MM.1S (cell line): ENCODE data around the gene PLCB1.

Source experiments
- DNase-seq: peaks from one replicate; pipeline ENCODE4 v3.0.0-alpha.2; 2015
- H2AFZ ChIP-seq: fragments of 300-600 bp; sonication (generic); 2 replicates; pipeline ENCODE4 v1.6.0; 2016; ENCODE audit warnings: antibody characterized with exemption, low read length
- H3F3A ChIP-seq: fragments of 300-600 bp; sonication (generic); 2 replicates; pipeline ENCODE4 v1.6.1; 2016; ENCODE audit warnings: mild to moderate bottlenecking, antibody characterized with exemption, low read length, moderate library complexity, mixed read lengths; ENCODE audit not compliant: insufficient read depth
- H3K27ac ChIP-seq: fragments of 300-600 bp; sonication (generic); 2 replicates; pipeline ENCODE4 v1.5.1; 2016; ENCODE audit warnings: mild to moderate bottlenecking, low read length
- H3K27me3 ChIP-seq: fragments of 300-600 bp; sonication (generic); replicated peaks from 2 replicates; pipeline ENCODE4 v1.6.0; 2016; ENCODE audit warnings: low read length; ENCODE audit not compliant: insufficient read depth
- H3K36me3 ChIP-seq: fragments of 300-600 bp; sonication (generic); replicated peaks from 2 replicates; pipeline ENCODE4 v1.6.1; 2016; ENCODE audit warnings: mild to moderate bottlenecking, low read length, mixed read lengths; ENCODE audit not compliant: insufficient read depth
- H3K4me1 ChIP-seq: fragments of 300-600 bp; sonication (generic); 2 replicates; pipeline ENCODE4 v1.6.1; 2016; ENCODE audit warnings: low read length, mixed read lengths
- H3K4me2 ChIP-seq: fragments of 300-600 bp; sonication (generic); 2 replicates; pipeline ENCODE4 v1.6.0; 2016; ENCODE audit warnings: low read depth, low read length
- H3K4me3 ChIP-seq: fragments of 300-600 bp; sonication (generic); 2 replicates; pipeline ENCODE4 v1.5.1; 2016; ENCODE audit warnings: low read length, mixed read lengths
- H3K79me2 ChIP-seq: fragments of 300-600 bp; sonication (generic); 2 replicates; pipeline ENCODE4 v1.6.1; 2016; ENCODE audit warnings: mixed run types, low read length, mixed read lengths
- H3K9ac ChIP-seq: fragments of 300-600 bp; sonication (generic); 2 replicates; pipeline ENCODE4 v1.6.1; 2016; ENCODE audit warnings: low read length, mixed read lengths
- H3K9me2 ChIP-seq: fragments of 300-600 bp; sonication (generic); replicated peaks from 2 replicates; pipeline ENCODE4 v1.6.1; 2016; ENCODE audit warnings: mild to moderate bottlenecking, low read length, mixed read lengths; ENCODE audit not compliant: insufficient read depth
- H3K9me3 ChIP-seq: fragments of 300-600 bp; sonication (generic); replicated peaks from 2 replicates; pipeline ENCODE4 v1.6.1; 2016; ENCODE audit warnings: mild to moderate bottlenecking, low read length, mixed read lengths; ENCODE audit not compliant: insufficient read depth
- H4K20me1 ChIP-seq: fragments of 300-600 bp; sonication (generic); 2 replicates; pipeline ENCODE4 v1.6.1; 2016; ENCODE audit warnings: mild to moderate bottlenecking, low read length, moderate library complexity, mixed read lengths; ENCODE audit not compliant: insufficient read depth
- EZH2 ChIP-seq: fragments of 300-600 bp; sonication (generic); optimal IDR thresholded peaks from 2 replicates; pipeline ENCODE3; 2017; ENCODE audit warnings: low read depth, mild to moderate bottlenecking, antibody characterized with exemption, low read length, mixed read lengths
- EZH2phosphoT487 ChIP-seq: fragments of 300-600 bp; sonication (generic); IDR thresholded peaks from 2 replicates; pipeline ENCODE4 v1.6.1; 2018; ENCODE audit warnings: antibody characterized with exemption, low read length
- TF ChIP-seq, protein P1 (sequence below): fragments of 300-600 bp; sonication (generic); IDR thresholded peaks from 2 replicates; pipeline ENCODE4 v1.5.1; 2016; ENCODE audit warnings: antibody characterized with exemption, low read length, mixed read lengths

Gene PLCB1

DNA sequence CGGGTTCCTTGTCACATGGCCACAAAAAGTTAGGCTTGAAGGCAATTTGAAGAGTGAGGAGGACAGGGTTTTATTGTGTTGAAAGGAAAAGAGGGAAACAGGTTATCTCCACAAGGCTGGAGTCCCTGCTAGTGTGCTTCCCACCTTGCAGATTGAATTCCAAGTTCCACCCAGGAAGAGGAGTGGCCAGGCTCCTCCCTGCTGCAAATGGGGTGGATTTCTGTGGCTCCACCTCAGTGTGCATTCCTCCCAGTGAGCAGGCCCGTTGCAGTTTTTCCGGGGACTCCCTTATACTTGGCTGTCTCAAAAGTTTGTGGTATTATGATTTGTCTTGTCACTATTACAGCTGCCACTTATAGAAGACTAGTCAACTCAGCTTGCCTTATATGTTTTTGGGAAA is 655.0 kb downstream of the PLCB1 start:
- Histone ChIP-seq H3K27me3 (no peaks in the 10 kb centered on the region), H3K4me1 (no peaks in the 10 kb centered on the region), H4K20me1 (no peaks in the 10 kb centered on the region), H3K9ac (no peak overlapping the region), H2AFZ (no peak overlapping the region), H3K79me2 (no peaks in the 10 kb centered on the region), H3K9me3 (no peaks in the 10 kb centered on the region), H3K36me3 (no peaks in the 10 kb centered on the region), H3K4me3 (no peak overlapping the region), H3K27ac (no peak overlapping the region), H3K9me2 (no peaks in the 10 kb centered on the region), H3K4me2 (no peak overlapping the region), H3F3A (no peaks in the 10 kb centered on the region)
- TF ChIP-seq, protein P1, sequence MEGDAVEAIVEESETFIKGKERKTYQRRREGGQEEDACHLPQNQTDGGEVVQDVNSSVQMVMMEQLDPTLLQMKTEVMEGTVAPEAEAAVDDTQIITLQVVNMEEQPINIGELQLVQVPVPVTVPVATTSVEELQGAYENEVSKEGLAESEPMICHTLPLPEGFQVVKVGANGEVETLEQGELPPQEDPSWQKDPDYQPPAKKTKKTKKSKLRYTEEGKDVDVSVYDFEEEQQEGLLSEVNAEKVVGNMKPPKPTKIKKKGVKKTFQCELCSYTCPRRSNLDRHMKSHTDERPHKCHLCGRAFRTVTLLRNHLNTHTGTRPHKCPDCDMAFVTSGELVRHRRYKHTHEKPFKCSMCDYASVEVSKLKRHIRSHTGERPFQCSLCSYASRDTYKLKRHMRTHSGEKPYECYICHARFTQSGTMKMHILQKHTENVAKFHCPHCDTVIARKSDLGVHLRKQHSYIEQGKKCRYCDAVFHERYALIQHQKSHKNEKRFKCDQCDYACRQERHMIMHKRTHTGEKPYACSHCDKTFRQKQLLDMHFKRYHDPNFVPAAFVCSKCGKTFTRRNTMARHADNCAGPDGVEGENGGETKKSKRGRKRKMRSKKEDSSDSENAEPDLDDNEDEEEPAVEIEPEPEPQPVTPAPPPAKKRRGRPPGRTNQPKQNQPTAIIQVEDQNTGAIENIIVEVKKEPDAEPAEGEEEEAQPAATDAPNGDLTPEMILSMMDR: no peak
- TF ChIP-seq EZH2phosphoT487: no peak
- TF ChIP-seq EZH2: no peak
- DNase-seq: no peak

DNA sequence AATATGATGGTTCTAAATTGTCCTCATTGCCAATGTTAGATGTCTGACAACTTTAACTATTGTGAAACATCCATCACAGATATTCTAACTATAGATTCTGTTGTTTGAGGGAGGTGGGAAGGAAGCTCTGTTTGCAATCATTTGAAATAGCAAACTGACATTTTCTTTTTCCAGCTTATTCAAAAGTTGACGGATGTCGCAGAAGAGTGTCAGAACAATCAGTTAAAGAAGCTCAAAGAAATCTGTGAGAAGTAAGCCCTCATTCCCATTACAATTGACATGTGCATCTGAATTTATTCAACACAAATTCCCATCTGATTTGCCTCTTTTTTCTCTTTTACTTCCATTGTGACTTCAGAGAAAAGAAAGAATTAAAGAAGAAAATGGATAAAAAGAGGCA is 656.2 kb downstream of the PLCB1 start:
- H3K9me2 ChIP-seq: no peaks in the 10 kb centered on the region
- no peaks in the 10 kb centered on the region for H3K79me2 ChIP-seq
- no peak overlapping the region for H3K4me3 ChIP-seq
- no peak overlapping the region for H3K9ac ChIP-seq
- no peaks in the 10 kb centered on the region for H3F3A ChIP-seq
- no peaks in the 10 kb centered on the region for H3K27me3 ChIP-seq
- no peak overlapping the region for H3K27ac ChIP-seq
- H3K36me3 ChIP-seq: no peaks in the 10 kb centered on the region
- no peaks in the 10 kb centered on the region for H4K20me1 ChIP-seq
- TF ChIP-seq EZH2 (no peak), EZH2phosphoT487 (no peak)
- TF ChIP-seq, protein P1: no peak
- no peak for DNase-seq
- no peak overlapping the region for H3K4me2 ChIP-seq
- no peaks in the 10 kb centered on the region for H3K9me3 ChIP-seq
- no peak overlapping the region for H2AFZ ChIP-seq
- no peaks in the 10 kb centered on the region for H3K4me1 ChIP-seq

DNA sequence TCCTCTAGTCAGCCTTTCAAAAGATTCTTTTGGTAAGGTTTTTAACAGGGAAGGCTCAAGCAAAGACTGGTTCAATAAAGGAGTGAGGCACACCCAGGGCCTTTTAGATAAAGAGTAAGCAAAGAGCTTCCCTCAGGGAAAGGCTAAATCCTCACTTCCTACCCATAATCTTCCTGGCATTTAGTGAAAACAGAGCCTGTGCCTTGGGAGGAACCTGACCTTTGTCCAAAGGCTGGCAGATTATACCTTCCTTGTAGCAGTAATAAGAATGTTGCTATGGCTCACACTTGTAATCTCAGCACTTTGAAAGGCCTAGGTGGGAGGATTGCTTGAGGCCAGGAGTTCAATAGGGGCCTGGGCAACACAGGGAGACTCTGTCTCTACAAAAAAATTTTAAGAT is 656.8 kb downstream of the PLCB1 start:
- Histone ChIP-seq H4K20me1 (no peaks in the 10 kb centered on the region), H3K27ac (no peak overlapping the region)
- TF ChIP-seq EZH2phosphoT487 (no peak), EZH2 (no peak)
- TF ChIP-seq, protein P1: no peak

More for the DNA sequence above, 656.8 kb downstream of the PLCB1 start:
- H3K79me2 ChIP-seq: no peaks in the 10 kb centered on the region
- no peak for DNase-seq
- no peaks in the 10 kb centered on the region for H3F3A ChIP-seq
- no peaks in the 10 kb centered on the region for H3K27me3 ChIP-seq
- no peaks in the 10 kb centered on the region for H3K4me1 ChIP-seq
- H3K4me3 ChIP-seq: no peak overlapping the region
- no peak overlapping the region for H2AFZ ChIP-seq
- no peak overlapping the region for H3K4me2 ChIP-seq
- H3K36me3 ChIP-seq: no peaks in the 10 kb centered on the region
- no peaks in the 10 kb centered on the region for H3K9me3 ChIP-seq
- no peaks in the 10 kb centered on the region for H3K9me2 ChIP-seq
- no peak overlapping the region for H3K9ac ChIP-seq
